IPS-18a (cell line): ENCODE measurements around the gene ACSL5.

Source experiments
- H3K27ac ChIP-seq: one replicate; pipeline ENCODE4 v1.5.1; 2013; ENCODE audit warnings: low read length
- H3K27me3 ChIP-seq: one replicate; pipeline ENCODE4 v1.6.1; 2013; ENCODE audit warnings: mild to moderate bottlenecking, low read length; ENCODE audit not compliant: control insufficient read depth, insufficient read depth
- H3K36me3 ChIP-seq: one replicate; pipeline ENCODE4 v1.6.1; 2013; ENCODE audit warnings: low read depth, low read length; ENCODE audit not compliant: control insufficient read depth
- H3K4me1 ChIP-seq: one replicate; pipeline ENCODE4 v1.6.1; 2013; ENCODE audit warnings: low read depth, low read length; ENCODE audit not compliant: control insufficient read depth
- H3K4me3 ChIP-seq: one replicate; pipeline ENCODE4 v1.5.1; 2013; ENCODE audit warnings: low read length
- H3K9ac ChIP-seq: one replicate; pipeline ENCODE4 v1.6.1; 2013; ENCODE audit warnings: mild to moderate bottlenecking, low read length, moderate library complexity
- H3K9me3 ChIP-seq: one replicate; pipeline ENCODE4 v1.6.1; 2013; ENCODE audit warnings: low read depth, low read length; ENCODE audit not compliant: control insufficient read depth

The ACSL5 gene

GRCh38 chr10:112338957-112339356, 35.0 kb upstream of the ACSL5 start:
- no peaks in the 10 kb centered on the region for H3K9me3 ChIP-seq
- no peak overlapping the region for H3K4me3 ChIP-seq
- no peaks in the 10 kb centered on the region for H3K4me1 ChIP-seq
- H3K27me3 ChIP-seq: no peaks in the 10 kb centered on the region
- H3K36me3 ChIP-seq: no peaks in the 10 kb centered on the region
- no peak overlapping the region for H3K27ac ChIP-seq
- no peak overlapping the region for H3K9ac ChIP-seq

DNA sequence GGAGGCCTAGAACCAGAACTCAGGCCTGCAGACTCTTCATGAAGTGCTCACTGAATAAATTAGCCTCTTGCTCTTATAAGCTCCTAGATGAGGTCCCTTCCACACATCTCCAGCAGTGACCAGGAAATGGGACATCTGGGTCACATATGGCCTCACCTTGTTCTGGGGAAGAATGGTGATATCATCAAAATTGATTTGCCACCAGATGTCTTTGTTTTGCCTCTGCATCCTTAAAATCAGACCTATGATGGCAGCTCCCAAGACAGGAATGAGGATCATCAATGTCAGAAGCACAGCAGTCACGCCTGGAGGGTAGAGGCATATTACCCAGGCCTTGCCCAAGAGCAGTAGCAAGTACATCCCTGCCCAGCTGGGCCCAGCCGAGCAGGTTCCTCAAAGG, 33.3 kb upstream of the ACSL5 start:
- Histone ChIP-seq H3K27ac (no peak overlapping the region), H3K9ac (no peak overlapping the region)

GRCh38 chr10:112343056-112343806, 30.7 kb upstream of the ACSL5 start:
- H3K4me3 ChIP-seq: no peak overlapping the region
- H3K9ac ChIP-seq: no peak overlapping the region
- no peak overlapping the region for H3K27ac ChIP-seq
- no peaks in the 10 kb centered on the region for H3K36me3 ChIP-seq
- H3K27me3 ChIP-seq: no peaks in the 10 kb centered on the region
- H3K4me1 ChIP-seq: no peaks in the 10 kb centered on the region
- no peaks in the 10 kb centered on the region for H3K9me3 ChIP-seq

More for the DNA sequence above, 33.3 kb upstream of the ACSL5 start:
- H3K4me1 ChIP-seq: no peaks in the 10 kb centered on the region
- no peak overlapping the region for H3K4me3 ChIP-seq
- no peaks in the 10 kb centered on the region for H3K9me3 ChIP-seq
- no peaks in the 10 kb centered on the region for H3K36me3 ChIP-seq
- H3K27me3 ChIP-seq: no peaks in the 10 kb centered on the region

DNA sequence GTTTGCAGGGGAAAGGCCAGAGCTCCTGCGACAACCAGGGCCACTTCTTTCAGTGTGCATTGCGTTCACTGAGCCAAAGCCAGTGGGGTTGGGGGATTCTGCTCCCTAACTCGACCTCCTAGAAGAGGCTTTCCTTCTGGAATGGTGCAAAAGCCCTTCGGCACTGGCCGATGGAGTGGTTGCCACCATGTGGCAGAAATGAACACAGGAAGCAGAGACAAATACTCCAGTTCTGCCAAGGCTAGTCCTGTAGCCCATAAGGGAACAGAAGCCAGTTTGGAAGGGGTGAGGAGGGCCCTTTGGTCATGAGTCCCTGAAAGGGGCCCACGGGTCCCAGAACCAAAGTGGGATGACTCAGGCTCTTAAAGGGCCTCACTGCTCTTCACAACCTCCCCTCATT, 29.7 kb upstream of the ACSL5 start:
- Histone ChIP-seq H3K9ac (no peak overlapping the region), H3K9me3 (no peaks in the 10 kb centered on the region), H3K36me3 (no peaks in the 10 kb centered on the region), H3K27ac (no peak overlapping the region), H3K4me3 (no peak overlapping the region), H3K27me3 (no peaks in the 10 kb centered on the region), H3K4me1 (no peaks in the 10 kb centered on the region)

DNA sequence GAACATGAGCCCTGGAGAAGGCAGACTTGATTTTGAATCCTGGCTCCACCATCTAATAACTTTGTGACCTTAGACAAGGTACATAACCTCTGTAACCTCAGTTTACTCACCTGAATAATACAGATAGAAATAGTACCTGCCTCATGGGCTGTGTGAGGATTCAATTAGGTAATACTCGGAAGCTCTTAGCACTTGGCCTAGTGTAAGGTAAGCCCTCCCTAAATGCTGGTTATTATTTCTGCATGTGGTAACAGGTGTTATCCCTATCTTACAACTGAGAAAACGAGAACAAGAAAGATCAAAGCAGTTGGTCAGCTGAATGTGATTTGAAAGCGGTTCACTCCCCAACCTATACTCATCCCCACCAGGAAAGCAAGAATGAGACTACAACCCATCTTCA, 28.7 kb upstream of the ACSL5 start:
- H3K27me3 ChIP-seq: no peaks in the 10 kb centered on the region
- no peaks in the 10 kb centered on the region for H3K36me3 ChIP-seq
- H3K9me3 ChIP-seq: no peaks in the 10 kb centered on the region
- no peak overlapping the region for H3K4me3 ChIP-seq
- H3K4me1 ChIP-seq: no peaks in the 10 kb centered on the region
- H3K9ac ChIP-seq: no peak overlapping the region
- no peak overlapping the region for H3K27ac ChIP-seq

- H3K9ac ChIP-seq: no peak overlapping the region
- H3K27me3 ChIP-seq: no peaks in the 10 kb centered on the region
- no peaks in the 10 kb centered on the region for H3K4me1 ChIP-seq
These were observed 28.2 kb upstream of the ACSL5 start for GRCh38 chr10:112345743-112346142.

GRCh38 chr10:112346774-112347173, 27.1 kb upstream of the ACSL5 start:
- Histone ChIP-seq H3K4me3 (no peak overlapping the region), H3K27ac (no peak overlapping the region), H3K36me3 (no peaks in the 10 kb centered on the region)

More at GRCh38 chr10:112345743-112346142, 28.2 kb upstream of the ACSL5 start:
- H3K9me3 ChIP-seq: no peaks in the 10 kb centered on the region
- no peaks in the 10 kb centered on the region for H3K36me3 ChIP-seq
- no peak overlapping the region for H3K4me3 ChIP-seq
- H3K27ac ChIP-seq: no peak overlapping the region

DNA sequence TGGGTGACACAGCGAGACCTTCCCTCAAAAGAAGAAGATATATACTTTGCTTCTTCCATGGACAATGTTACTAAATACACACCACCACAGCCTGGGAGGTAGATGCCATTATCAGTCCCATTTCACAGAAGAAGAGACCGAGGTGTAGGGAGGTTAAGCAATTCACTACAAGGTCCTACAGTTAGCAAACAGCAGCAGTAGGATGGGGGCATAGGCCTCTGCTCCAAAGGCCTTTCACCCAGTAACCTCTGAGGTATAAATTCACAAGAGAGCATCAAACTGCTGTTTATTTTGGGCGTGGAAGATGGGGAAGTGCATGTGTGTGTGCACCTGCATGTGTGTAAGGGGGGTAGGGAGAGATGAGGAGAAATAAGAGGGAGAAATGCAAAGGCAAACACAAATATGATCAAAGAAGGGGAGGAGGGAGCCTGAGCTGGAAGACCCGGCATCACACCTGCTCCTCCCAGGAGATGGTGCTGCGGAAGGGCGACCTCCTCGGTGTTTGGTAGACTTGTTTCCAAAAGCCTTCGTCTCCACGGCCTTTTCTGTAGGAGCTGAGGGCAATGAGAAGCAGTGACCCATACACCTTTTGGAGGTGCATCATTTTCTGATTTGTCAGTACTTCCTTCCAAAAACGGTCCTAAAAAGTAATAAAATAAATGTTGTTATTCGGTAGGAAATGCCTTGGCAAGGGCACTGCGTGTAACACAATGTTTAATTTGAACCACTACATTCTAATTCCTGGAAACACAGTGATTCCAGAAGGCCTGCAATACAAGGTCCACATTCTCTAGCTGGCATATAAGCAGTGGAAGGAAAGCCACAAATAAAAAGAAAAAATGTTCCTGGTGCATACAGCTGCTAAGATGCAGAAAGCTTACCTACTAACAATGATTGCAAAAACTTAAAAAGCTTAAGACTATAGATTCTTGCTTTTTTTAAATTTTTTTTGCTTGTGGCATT, 25.9 kb upstream of the ACSL5 start:
- Histone ChIP-seq H3K9ac (no peak overlapping the region), H3K9me3 (no peaks in the 10 kb centered on the region), H3K4me1 (no peaks in the 10 kb centered on the region), H3K27ac (no peak overlapping the region), H3K27me3 (no peaks in the 10 kb centered on the region), H3K4me3 (no peak overlapping the region), H3K36me3 (no peaks in the 10 kb centered on the region)

More at GRCh38 chr10:112346774-112347173, 27.1 kb upstream of the ACSL5 start:
- Histone ChIP-seq H3K9ac (no peak overlapping the region), H3K4me1 (no peaks in the 10 kb centered on the region), H3K9me3 (no peaks in the 10 kb centered on the region), H3K27me3 (no peaks in the 10 kb centered on the region)

DNA sequence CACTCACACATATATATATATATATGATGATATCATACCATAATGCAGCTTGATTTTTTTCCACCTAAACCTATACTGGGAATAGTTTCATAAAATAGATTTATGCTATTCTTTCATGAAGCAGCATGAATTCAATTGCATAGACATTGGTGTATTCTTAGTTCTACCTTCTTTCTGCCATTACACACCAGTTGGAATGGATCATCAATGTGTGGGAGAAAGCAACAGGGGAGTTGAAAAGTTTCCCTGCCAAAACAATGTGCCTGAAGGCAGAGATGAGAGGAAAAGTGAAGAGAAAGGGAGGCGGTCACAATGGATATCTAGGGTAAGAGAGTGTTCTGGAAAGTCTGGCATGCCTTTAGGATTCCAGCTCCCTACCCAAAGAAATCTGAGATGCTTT, 25.2 kb upstream of the ACSL5 start:
- H3K9me3 ChIP-seq: no peaks in the 10 kb centered on the region
- no peaks in the 10 kb centered on the region for H3K4me1 ChIP-seq
- no peaks in the 10 kb centered on the region for H3K27me3 ChIP-seq
- H3K36me3 ChIP-seq: no peaks in the 10 kb centered on the region
- H3K9ac ChIP-seq: no peak overlapping the region
- no peak overlapping the region for H3K27ac ChIP-seq
- H3K4me3 ChIP-seq: no peak overlapping the region

DNA sequence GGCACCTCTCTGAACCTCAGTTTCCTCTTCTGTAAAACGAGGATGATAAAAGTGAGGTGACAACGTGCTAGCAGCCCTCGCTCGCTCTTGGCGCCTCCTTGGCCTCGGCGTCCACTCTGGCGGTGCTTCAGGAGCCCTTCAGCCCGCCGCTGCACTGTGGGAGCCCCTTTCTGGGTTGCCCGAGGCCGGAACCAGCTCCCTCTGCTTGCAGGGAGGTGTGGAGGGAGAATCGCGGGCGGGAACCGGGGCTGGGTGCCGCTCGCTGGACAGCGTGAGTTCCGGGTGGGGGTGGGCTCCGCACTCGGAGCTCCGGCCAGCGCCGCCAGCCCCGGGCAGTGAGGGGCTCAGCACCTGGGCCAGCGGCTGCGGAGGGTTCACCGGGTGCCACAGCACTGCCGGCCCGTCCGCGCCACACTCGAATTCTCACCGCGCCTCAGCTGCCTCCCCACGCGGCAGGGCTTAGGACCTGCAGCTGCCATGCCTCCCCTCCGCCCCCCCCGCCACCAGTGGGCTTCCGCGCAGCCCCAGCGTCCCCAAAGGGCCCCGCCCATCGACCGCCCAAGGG, 24.3 kb upstream of the ACSL5 start:
- H3K4me1 ChIP-seq: no peaks in the 10 kb centered on the region
- no peak overlapping the region for H3K9ac ChIP-seq
- no peak overlapping the region for H3K4me3 ChIP-seq
- no peaks in the 10 kb centered on the region for H3K27me3 ChIP-seq
- no peaks in the 10 kb centered on the region for H3K36me3 ChIP-seq
- H3K27ac ChIP-seq: no peak overlapping the region
- no peaks in the 10 kb centered on the region for H3K9me3 ChIP-seq

DNA sequence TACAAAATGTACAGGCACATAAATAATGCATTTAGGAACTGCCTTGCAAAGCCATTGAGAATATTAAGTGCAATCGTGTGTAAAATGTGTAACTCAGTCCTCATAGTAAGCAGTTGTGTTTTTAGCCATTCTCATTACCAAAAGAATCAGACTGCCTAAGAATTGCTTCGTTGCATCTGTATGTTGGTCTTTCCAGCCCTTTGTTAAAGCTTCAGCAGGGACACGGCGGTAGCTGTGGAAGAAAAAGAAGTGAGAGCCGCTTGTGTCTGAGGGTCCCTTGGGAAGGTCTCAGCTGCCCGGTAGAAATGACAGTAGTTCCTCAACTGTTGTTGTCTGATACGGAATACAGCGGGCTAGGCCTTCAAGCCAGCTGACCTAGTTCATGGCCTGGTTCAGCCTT, 22.8 kb upstream of the ACSL5 start:
- no peak overlapping the region for H3K27ac ChIP-seq
- H3K4me1 ChIP-seq: no peaks in the 10 kb centered on the region
- H3K36me3 ChIP-seq: no peaks in the 10 kb centered on the region
- no peaks in the 10 kb centered on the region for H3K27me3 ChIP-seq
- no peaks in the 10 kb centered on the region for H3K9me3 ChIP-seq
- no peak overlapping the region for H3K4me3 ChIP-seq
- H3K9ac ChIP-seq: no peak overlapping the region
